Lung (tissue), 12 donors: ENCODE results near the gene FDXACB1. TPM values are rescaled to one million over a fixed set of nuclear protein-coding genes. Genes with fewer than 3 reads are reported as not detected.

Source experiments
- ATAC-seq: fragments of 200-7000 bp; cut with Tn5 transposase; one replicate; pipeline ENCODE4 v1.9.1; 2020; ENCODE audit warnings: moderate number of reproducible peaks; ENCODE audit not compliant: insufficient read depth, low FRiP score
- DNase-seq, 3 donors: peaks; one replicate each; pipeline ENCODE4 v3.0.0-alpha.2; 2013 to 2017
- H3K27ac ChIP-seq, 2 donors: one replicate each; pipeline ENCODE4 v1.5.1; 2013; ENCODE audit warnings: mild to moderate bottlenecking in 2 of 2, moderate library complexity in 2 of 2, control low read depth in 1 of 2, inconsistent platforms in 1 of 2, low read depth in 1 of 2, low read length in 1 of 2
- H3K27me3 ChIP-seq, 3 donors: one replicate each; pipeline ENCODE4 v1.5.1; 2013; ENCODE audit warnings: low read length in 2 of 3; ENCODE audit not compliant: control insufficient read depth in 3 of 3, insufficient read depth in 3 of 3
- H3K36me3 ChIP-seq, 4 donors: one replicate each; pipeline ENCODE4 v1.5.1; 2013; ENCODE audit warnings: low read length in 4 of 4, mild to moderate bottlenecking in 1 of 4, moderate library complexity in 1 of 4; ENCODE audit not compliant: control insufficient read depth in 4 of 4, insufficient read depth in 4 of 4
- H3K4me1 ChIP-seq, 5 donors: one replicate each; pipeline ENCODE4 v1.5.1; 2013; ENCODE audit warnings: low read length in 5 of 5, mild to moderate bottlenecking in 2 of 5, moderate library complexity in 1 of 5; ENCODE audit not compliant: control insufficient read depth in 5 of 5, insufficient read depth in 5 of 5
- H3K4me3 ChIP-seq: one replicate; pipeline ENCODE4 v1.5.1; 2013; ENCODE audit warnings: mild to moderate bottlenecking, control low read depth, moderate library complexity
- H3K9ac ChIP-seq, 2 donors: one replicate each; pipeline ENCODE4 v1.5.1; 2013; ENCODE audit warnings: low read length in 2 of 2, control low read depth in 1 of 2; ENCODE audit not compliant: insufficient read depth in 1 of 2
- H3K9me3 ChIP-seq, 4 donors: one replicate each; pipeline ENCODE4 v1.5.1; 2013; ENCODE audit warnings: low read length in 3 of 4, mild to moderate bottlenecking in 1 of 4, moderate library complexity in 1 of 4; ENCODE audit not compliant: control insufficient read depth in 4 of 4, insufficient read depth in 3 of 4
- CTCF ChIP-seq: IDR thresholded peaks from 2 replicates; pipeline ENCODE4 v1.5.1; 2012; ENCODE audit warnings: mild to moderate bottlenecking; ENCODE audit errors: control extremely low read depth, extremely low read depth
- WGBS, 2 donors: extraction: QIAGEN DNeasy Blood & Tissue Kit; methylation state at CpG; one replicate each; pipeline ENCODE4 v1.1.7; 2013; 5-methylcytosine and 5-hydroxymethylcytosine counted together
- polyA plus RNA-seq, 2 donors: library from polyadenylated mRNA; stranded (reverse); fragments of 200-250 nt; gene quantifications; one replicate each; pipeline ENCODE4 v1.2.1, GENCODE V29; 2013
- total RNA-seq, 2 donors: library from RNA; depleted of rRNA in 1 of 2; stranded (reverse); fragments of >200 nt in 1 of 2; gene quantifications; one replicate each; pipeline ENCODE4 v1.2.1, GENCODE V29; 2014 to 2021
- donor health status: control.
- donor health status: control.
- donor health status: Bipolar disorder and iron deficiency.
- donor health status: healthy.
- donor health status: DM: yes; HTN: yes; CAD: no.

Gene FDXACB1
- total and polyA plus RNA-seq, 4 donors, result 2.2 to 2.7 (median 2.4) TPM

- ATAC-seq (peak; percentile 91), DNase-seq (peak; percentile 87 to 93 (median 88))
- peaks cover 0 to 12% (median 5%) of the 10 kb centered on the region in 5 donors for H3K4me1 ChIP-seq
- H3K27ac ChIP-seq, result peak within 1 kb of the TSS; percentile 90 to 95
- peak within 1 kb of the TSS; percentile 89 for H3K4me3 ChIP-seq
- peak within 1 kb of the TSS; percentile 83 to 92 for H3K9ac ChIP-seq
- peaks cover 6 to 26% (median 14%) of the 10 kb centered on the region in 4 donors for H3K36me3 ChIP-seq
- H3K27me3 ChIP-seq, result no peaks in the 10 kb centered on the region
- no peaks in the 10 kb centered on the region for H3K9me3 ChIP-seq
- 0 to 1% methylated on average over 51 of the region's 51 CpGs for WGBS, 2 donors
- no peak for TF ChIP-seq CTCF
Observed at GRCh38 chr11:111870886-111871692, 7.9 kb downstream of the FDXACB1 start, which contains the start of gene ALG9. ALG9 (minus strand) TSS chr11:111871581; CDS start chr11:111871482, 99 bp downstream.

- Histone ChIP-seq H3K27ac (no peak overlapping the region), H3K9ac (peak overlapping the region; percentile 83 to 88), H3K27me3 (no peaks in the 10 kb centered on the region), H3K4me3 (peak overlapping the region; percentile 89), H3K36me3 (peaks cover 7 to 20% (median 15%) of the 10 kb centered on the region in 4 donors), H3K9me3 (no peaks in the 10 kb centered on the region), H3K4me1 (peaks cover 0 to 12% (median 5%) of the 10 kb centered on the region in 5 donors)
- TF ChIP-seq CTCF, result no peak
- no peak for DNase-seq
- ATAC-seq, result no peak
Observed at GRCh38 chr11:111870522-111870885, 8.5 kb downstream of the FDXACB1 start.

- Histone ChIP-seq H3K36me3 (peaks cover 7 to 20% (median 14%) of the 10 kb centered on the region in 4 donors), H3K4me3 (no peak overlapping the region), H3K27me3 (no peaks in the 10 kb centered on the region), H3K27ac (no peak overlapping the region), H3K9me3 (no peaks in the 10 kb centered on the region), H3K9ac (no peak overlapping the region), H3K4me1 (peaks cover 0 to 12% (median 5%) of the 10 kb centered on the region in 5 donors)
- DNase-seq, result no peak
- no peak for ATAC-seq
- 87 to 96% methylated on average over 1 of the region's 1 CpG for WGBS, 2 donors
- no peak for TF ChIP-seq CTCF
Observed at GRCh38 chr11:111870113-111870512, 8.9 kb downstream of the FDXACB1 start.
